Measurements from ENCODE around the gene GSTCD. TPM values are rescaled to one million over a fixed set of nuclear protein-coding genes. Genes with fewer than 3 reads are reported as not detected.
A peak's percentile ranks its signal among the peaks of the same experiment; 100 is the strongest.

Gene GSTCD
- total RNA-seq, 4 donors from 2014 or later, result 8.2 to 33.5 (median 15.3) TPM

DNA sequence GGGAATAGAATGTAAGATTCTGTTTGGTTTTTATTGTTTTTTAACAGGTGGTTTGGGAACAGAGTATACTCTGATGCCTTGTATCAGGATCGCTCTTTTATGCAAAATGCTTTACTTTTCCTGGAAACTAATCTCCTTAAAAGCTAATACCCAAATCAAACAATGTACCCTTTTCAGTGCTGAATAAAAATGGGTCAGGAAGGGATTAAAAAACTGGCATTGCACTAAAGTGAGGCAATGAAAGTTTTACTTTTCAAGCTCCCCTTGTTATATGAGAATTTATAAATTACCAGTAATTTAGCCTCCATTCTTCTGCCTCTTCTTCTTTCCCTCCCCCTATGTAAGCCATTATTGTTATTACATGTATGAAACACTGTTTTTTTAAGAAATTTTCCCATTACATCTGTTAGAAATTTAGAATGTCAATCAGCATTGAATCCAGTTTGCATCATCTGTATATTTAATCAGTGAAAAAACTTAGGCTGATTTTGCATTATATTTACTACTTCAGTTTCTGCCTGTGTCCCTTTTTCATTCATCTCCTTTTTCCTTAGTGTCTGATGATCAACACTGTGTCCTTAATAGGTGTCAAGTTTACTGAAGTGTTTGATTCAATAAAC, 97.0 kb downstream of the GSTCD start:
- DNase-seq, result no peak
- no peak overlapping the region for H3K4me3 ChIP-seq
- intact Hi-C loops (cut with DNase I; ENCODE audit: low total_unique reads), result no loop called here
- H3K27ac ChIP-seq, result no peak overlapping the region
- H3K27me3 ChIP-seq, result no peaks in the 10 kb centered on the region
- no peaks in the 10 kb centered on the region for H3K36me3 ChIP-seq
- TF ChIP-seq POLR2A (IDR thresholded peaks at IDR 0.05), result no peak
- TF ChIP-seq, protein P1, sequence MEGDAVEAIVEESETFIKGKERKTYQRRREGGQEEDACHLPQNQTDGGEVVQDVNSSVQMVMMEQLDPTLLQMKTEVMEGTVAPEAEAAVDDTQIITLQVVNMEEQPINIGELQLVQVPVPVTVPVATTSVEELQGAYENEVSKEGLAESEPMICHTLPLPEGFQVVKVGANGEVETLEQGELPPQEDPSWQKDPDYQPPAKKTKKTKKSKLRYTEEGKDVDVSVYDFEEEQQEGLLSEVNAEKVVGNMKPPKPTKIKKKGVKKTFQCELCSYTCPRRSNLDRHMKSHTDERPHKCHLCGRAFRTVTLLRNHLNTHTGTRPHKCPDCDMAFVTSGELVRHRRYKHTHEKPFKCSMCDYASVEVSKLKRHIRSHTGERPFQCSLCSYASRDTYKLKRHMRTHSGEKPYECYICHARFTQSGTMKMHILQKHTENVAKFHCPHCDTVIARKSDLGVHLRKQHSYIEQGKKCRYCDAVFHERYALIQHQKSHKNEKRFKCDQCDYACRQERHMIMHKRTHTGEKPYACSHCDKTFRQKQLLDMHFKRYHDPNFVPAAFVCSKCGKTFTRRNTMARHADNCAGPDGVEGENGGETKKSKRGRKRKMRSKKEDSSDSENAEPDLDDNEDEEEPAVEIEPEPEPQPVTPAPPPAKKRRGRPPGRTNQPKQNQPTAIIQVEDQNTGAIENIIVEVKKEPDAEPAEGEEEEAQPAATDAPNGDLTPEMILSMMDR (IDR thresholded peaks at IDR 0.05), result no peak
- H3K9me3 ChIP-seq, result no peaks in the 10 kb centered on the region
- no peaks in the 10 kb centered on the region for H3K4me1 ChIP-seq

DNA sequence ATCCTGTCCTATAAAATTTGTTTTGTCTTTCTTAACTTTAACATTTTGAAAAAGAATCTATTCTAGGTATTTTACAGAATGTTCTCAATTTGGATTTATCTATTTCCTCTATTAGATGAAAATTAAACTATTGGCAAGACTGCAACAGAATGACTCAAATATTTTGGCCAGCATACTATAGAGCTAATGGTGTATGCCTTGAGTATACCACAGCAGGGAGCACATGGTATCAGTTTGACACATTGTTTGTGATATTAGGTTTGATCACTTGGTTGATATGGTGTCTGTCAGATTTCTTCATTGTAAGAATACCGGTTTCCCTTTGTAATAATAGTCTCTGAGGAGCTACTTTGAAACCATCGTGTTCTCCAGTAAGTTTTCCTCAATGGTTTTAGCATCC, 98.9 kb downstream of the GSTCD start:
- Histone ChIP-seq H3K36me3 (no peaks in the 10 kb centered on the region), H3K27me3 (no peaks in the 10 kb centered on the region), H3K9me3 (no peaks in the 10 kb centered on the region), H3K4me3 (no peak overlapping the region), H3K4me1 (no peaks in the 10 kb centered on the region), H3K27ac (no peak overlapping the region)
- no peak for DNase-seq
- intact Hi-C loops (cut with DNase I; ENCODE audit: low total_unique reads), result no loop called here
- TF ChIP-seq POLR2A (IDR thresholded peaks at IDR 0.05), result no peak
- TF ChIP-seq, protein P1 (IDR thresholded peaks at IDR 0.05), result no peak

DNA sequence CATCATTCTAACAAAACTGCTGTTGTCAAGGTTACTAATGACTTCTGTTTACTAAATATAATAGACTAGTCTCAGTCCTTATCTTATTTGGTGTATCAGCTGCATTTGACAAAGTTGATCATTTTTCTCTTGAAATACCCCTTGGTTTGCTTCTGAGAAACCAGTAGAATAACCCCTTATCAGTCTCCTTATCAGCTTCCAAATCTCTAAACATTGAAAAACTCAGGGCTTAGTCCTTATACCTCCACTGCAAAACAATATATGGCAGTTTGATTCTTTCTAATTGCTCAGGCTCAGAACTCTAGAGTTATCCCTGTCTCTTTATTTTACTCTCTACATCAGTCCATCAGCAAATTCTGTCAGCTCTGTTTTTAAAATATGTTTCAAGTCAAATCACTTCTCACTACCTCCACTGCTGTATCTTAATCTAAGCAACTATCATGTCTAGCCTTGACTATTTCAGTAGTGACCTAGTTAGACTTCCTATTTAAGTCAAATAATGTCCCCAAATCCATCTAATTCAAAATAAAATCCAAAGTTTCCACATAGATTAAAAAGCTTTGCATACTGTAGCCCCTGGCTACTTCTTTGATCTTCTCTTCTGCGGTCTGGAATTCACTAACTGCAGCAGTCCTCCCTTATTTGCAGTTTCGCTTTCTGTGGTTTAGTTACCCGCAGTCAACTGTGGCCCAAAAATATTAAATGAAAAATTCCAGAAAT, 99.6 kb downstream of the GSTCD start:
- no peaks in the 10 kb centered on the region for H3K9me3 ChIP-seq
- peak overlapping the region; percentile 7 to 10 for H3K4me3 ChIP-seq
- TF ChIP-seq POLR2A (IDR thresholded peaks at IDR 0.05), result no peak
- TF ChIP-seq, protein P1 (IDR thresholded peaks at IDR 0.05), result no peak
- intact Hi-C loops (cut with DNase I; ENCODE audit: low total_unique reads), result no loop called here
- H3K4me1 ChIP-seq, result no peaks in the 10 kb centered on the region
- DNase-seq, result no peak
- H3K27me3 ChIP-seq, result no peaks in the 10 kb centered on the region
- H3K27ac ChIP-seq, result peak overlapping the region in 1 of 2 donors; percentile 17
- H3K36me3 ChIP-seq, result no peaks in the 10 kb centered on the region

DNA sequence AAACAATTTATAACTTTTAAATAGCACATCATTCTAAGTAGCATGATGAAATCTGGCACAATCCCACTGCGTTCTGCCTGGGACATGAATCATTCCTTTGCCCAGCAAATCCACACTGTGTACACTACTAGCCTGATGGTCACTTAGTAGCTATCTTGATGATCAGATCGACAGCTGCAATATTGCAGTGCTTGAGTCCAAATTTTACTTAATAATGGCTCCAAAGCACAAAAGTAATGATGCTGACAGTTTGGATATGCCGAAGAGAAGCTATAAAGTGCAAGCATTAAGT, 100.1 kb downstream of the GSTCD start:
- Histone ChIP-seq H3K4me1 (no peaks in the 10 kb centered on the region), H3K27ac (peak overlapping the region in 1 of 2 donors; percentile 17), H3K4me3 (peak overlapping the region; percentile 7 to 10), H3K36me3 (no peaks in the 10 kb centered on the region), H3K27me3 (no peaks in the 10 kb centered on the region), H3K9me3 (no peaks in the 10 kb centered on the region)
- intact Hi-C loops (cut with DNase I; ENCODE audit: low total_unique reads), result no loop called here
- no peak for DNase-seq
- TF ChIP-seq, protein P1 (IDR thresholded peaks at IDR 0.05), result no peak
- TF ChIP-seq POLR2A (IDR thresholded peaks at IDR 0.05), result no peak

DNA sequence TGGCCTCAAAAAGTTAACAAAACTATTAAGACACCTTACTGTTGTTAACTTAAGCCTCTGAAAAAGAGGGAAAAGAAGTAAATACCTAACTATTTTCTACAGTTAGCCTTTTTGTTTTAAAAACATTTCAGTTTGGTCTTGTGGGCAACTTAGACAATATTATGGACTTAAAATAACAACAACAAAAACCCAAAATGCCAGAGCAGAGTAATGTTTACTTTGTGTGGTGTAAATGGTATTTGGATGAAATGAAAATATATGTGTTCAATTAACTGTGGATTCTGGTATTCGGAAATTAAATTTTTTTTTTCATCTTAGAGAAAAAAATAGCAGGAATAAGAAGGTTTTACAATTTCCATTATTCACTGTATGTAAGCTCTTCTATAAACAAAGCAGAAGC, 107.1 kb downstream of the GSTCD start:
- Histone ChIP-seq H3K4me1 (no peaks in the 10 kb centered on the region), H3K4me3 (no peak overlapping the region), H3K9me3 (no peaks in the 10 kb centered on the region), H3K27me3 (no peaks in the 10 kb centered on the region), H3K27ac (no peak overlapping the region), H3K36me3 (no peaks in the 10 kb centered on the region)
- DNase-seq, result no peak
- intact Hi-C loops (cut with DNase I; ENCODE audit: low total_unique reads), result no loop called here
- TF ChIP-seq POLR2A (IDR thresholded peaks at IDR 0.05), result no peak
- TF ChIP-seq, protein P1 (IDR thresholded peaks at IDR 0.05), result no peak
